Fibroblast of upper back skin (primary cell): ENCODE data around the gene PRDM15.

Source experiments
- DNase-seq: peaks from one replicate; pipeline ENCODE4 v3.0.0-alpha.2; 2013

PRDM15 gene

DNA sequence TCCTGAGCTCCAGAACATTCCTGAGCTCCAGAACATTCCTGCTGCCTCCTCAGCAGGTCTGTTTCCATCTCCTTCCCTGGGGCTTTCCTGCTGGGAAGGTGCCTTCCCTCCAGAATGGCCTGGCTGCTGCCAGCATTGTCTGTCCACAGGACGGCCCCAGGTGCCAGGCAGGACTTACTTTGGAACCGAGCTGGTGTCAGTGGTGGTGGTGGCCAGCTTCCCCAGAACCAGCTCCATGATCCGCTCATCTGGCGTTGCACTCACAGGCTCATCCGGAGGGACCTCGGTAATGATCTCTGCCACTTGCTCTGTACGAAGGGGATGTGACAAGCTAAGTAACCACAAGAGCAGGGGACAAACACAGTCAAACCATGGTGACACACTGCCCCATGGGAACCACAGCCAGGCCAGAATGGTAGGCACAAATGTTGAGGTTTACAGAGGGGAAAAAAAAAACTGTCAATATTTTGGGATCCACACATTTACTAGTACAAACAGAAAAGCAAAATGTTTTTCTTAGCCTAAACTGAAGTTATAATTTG is 41.3 kb downstream of the PRDM15 start:
- DNase-seq: no peak

DNA sequence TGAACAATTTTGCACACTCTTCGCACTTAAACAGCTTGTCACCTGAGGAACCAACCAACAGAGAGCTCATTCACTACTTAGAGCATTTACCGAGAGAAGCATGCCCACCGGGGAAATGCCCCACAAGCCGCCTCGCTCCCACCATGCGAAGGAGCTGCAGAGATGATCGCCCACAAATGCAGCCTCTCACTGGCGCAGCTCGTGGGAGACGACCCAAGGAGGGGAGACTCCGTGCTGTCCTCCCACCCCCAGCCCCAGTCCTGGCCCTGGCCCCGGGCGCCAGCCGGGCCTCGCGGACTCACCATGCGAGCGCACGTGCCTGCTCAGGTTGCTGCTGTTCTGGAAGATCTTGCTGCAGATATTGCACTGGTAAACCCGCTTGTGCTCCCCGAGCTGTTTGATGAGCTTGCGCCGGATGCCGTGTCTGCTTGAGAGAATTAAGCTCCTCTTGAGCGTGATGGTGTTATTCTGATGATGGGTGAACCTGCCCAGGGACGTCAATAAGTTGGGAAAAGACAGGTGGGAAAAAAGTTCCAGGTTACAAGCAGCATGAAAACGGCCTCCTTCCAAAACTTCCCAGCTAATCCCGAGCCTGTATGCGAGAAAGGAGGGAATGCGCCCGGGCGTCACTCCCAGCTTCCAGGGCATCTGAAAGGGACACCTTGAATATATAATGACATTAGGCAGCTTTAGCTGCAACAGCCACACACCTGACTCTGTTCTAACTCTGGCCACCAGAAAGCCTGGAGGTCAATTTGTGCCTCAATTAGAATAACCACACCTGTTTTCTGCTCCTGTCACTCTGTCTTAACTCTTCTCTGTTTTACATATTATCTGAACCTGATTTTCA is 42.8 kb downstream of the PRDM15 start:
- DNase-seq: no peak

DNA sequence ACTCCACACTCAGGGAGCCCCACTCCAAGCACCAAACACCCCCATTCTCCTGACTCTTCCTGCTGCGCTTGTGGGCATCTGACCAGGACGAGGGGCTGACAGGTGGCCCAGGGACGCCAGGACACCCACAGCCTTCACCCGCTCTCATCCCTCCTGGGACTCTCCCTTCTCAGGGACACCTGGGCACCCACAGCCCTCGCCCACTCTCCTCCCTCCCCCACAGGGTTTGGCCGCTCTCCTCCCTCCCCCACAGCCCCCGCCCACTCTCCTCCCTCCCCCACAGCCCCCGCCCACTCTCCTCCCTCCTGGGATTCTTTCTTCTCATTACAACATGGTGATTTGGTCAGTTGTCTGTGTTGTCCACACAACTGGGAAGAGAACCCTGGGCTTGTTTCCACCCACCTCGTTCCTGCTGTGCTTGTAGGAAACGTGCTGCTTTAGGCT is 43.4 kb downstream of the PRDM15 start:
- no peak for DNase-seq

DNA sequence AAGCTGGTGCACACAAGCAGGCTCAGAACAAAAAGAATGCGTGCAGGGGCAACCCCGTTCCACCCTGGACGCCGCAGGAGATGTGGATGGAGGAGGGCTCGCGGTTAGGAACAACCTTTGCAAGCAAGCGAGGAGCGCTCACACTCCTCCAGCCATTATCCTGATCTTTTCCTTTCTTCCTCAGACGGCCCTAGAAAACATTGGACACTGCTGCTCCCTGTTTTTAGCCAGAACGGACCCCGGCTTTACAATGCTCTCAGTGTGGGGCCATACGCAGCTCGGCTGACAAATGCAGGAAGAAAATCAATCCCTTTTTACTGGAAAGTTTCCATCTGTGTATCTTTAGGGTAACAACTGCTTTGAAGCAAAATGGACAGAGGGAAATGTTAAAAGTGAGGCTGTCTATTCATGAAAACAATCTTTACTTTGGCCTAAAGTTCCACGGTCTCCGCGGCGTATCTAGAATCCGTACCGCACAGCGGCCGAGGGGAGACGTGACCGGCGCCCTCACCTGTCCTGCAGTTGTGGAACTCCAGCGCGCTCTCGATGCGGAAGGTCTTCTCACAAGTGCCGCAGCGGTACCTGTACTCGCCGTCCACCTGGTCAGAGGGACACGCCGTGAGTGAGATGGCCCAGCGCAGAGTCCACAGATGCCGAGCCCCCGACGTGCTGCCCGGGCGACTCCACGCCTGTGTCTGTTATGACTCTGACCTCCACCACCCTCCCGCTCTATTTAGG is 44.0 kb downstream of the PRDM15 start:
- no peak for DNase-seq

DNA sequence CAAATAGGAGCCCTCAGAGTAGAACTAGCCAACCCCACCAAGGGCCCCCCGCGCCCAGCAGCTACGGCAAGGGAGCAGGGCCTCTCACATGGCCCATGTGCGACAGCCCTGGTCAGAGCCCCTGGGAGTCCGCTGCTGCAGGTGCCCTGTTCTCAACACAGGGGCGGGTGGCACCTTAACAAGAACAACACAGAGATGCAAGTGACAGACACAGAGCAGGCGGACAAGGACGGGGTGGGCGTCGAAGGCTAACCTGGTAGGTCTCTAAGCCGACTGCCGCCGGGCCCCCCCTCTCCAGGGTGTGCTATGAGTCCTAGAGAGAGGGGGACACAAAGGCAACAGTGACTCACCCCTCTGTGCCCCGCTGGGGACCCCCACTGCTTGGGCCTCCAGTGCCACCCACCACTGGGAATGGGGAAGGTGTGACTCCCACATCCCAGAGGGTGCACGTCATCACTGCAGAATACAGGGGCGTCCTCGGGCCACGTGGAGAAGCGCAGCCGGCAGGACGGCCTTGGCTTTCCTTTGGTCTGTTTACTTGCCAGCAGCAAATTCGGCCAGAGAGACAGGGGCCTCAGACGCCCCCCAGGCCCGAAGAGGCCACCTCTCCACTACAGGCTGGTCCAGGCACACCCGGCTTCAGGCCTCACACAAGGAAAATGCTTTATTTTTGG is 44.8 kb downstream of the PRDM15 start:
- no peak for DNase-seq

DNA sequence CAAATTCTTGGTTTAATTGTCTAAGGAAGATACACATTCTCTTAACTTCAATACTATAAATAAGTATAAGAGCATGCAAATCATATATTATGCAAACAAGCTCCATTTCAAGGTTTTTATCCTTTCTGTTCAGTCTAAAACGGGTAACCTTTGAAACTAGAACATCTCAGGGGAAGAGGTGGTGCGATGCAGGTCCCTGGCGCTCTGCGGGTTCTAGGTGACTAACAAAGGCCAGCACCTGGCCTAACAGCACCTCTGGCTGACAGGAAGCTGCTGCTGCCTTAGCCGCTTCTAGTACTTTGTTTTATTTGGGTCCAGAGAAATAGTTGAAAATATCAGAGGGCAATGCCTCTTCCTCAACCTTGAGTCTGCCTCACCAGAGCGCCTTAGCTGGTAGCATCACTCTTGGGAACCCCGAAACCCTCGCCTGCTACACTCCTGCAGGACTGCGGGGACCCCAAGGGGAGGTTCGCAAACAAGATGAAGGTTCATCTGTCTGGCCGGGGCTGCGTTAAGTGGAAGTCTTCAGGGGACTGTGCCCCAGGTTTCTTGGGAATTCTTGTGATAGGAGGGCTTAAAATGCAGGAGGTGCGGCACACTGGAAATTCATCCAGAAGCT is 45.5 kb downstream of the PRDM15 start:
- no peak for DNase-seq

DNA sequence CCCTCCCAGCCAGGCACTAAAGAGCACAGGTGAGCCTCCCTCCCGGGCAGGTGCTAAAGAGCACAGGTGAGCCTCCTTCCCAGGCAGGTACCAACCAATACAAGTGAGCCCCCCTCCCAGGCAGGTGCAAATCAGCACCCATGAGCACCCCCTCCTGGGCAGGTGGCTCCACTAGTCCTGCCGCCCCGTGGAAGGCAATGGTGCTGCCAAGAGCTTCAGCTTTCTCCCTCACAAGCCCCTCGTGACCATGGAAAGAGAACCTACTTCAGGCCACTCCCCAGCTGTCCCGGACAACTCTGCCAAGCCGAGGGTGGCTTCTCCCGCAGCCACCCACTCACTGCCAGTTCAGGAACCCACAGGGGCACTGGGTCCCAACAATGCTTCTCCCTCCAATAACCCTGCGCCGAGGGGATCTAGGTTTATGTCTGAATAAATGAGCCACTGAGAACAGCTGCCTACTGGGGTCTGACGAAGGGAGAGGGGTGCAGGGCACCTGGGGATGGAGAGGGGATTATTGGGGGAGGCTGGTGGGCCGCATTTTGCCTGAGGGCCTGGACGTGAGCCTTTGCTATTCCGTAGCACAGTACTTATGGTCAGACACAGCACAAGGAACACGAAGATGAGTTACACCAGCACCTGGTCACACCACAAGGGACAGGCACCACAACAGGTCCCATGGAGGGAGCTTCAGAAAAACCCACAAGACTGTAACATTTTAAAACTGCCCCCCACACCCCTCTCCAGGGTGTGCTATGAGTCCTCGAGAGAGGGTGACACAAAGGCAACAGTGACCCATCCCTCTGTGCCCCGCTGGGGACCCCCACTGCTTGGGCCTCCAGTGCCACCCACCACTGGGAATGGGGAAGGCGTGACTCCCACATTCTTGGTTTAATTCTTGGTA is 46.3 kb downstream of the PRDM15 start:
- DNase-seq: no peak

DNA sequence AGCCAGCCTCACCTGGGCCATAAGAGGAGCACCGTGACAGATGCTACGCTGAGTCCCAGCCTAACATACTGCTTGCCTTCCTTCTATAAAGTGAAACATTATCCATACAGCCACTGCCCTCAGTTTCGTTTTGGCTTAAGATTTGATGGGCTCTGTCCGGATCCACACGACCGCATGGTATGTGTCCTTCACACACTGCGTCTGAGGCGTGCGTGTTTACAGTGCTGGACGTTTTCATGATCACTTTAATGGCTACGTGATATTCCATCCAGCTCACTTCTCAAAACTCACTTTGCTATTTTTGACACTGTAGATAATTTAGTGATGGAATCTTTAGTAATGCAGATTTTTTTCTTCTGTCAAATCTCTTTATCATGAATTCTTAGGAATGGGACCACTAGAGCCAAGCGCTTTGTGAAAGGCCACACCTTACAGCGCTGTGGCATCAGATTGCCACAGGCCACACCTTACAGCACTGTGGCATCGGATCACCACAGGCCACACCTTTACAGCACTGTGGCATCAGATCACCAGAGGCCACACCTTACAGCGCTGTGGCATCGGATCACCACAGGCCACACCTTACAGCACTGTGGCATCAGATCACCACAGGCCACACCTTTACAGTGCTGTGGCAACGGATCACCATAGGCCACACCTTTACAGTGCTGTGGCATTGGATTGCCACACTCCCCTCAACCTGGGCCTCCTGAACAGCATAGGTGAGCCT is 47.1 kb downstream of the PRDM15 start:
- no peak for DNase-seq

DNA sequence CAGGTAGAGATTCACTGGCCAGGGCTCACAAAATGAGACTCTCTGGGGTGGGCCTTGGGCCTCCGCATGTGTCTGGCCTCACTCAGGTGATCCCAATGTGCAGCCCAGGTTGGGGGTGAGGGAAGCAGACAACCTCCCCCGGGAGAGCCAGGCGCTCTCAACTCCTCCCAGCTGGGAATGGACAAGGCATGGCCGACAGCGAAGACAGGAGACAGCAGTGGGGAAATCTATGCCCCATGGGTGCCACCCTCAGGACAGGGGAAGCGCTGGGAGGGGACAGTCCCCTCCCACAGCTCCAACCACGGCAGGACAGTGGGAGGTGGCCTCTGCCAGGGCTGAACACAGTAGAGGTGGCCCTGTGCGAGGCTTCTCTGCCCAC is 47.7 kb downstream of the PRDM15 start:
- DNase-seq: no peak

DNA sequence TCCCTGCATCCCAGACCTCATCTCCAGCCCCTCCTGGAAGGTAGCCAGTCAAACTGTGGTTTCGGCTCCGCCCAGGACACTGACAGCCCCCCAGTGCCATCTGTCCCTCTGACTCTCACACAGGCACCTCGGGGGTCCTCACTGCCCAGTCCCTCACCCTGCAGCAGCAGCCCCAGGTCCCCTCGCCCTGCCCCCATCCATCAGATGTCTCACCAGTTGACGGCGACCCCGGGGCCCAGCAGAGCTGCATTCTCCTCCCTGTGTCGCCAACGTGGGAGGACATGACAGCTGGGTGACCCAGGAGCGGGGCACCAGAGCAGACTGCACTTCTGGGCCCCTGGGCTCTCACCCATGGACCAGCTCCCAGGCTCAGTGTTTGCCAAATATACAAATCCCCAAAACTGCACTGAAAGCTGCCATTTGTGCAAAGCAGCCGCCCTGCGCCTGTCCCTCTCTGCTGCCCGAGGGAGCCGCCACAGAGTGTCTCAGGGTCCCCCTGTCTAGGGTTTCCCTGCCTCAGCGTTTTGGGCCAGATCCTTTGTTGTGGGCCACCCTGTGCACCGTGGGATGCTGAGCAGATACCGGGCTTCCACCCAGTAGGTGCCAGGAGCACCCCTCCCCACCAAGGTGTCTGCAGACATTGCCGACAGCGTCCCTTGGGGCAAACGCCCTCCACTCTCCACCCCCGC is 48.2 kb downstream of the PRDM15 start:
- DNase-seq: no peak

DNA sequence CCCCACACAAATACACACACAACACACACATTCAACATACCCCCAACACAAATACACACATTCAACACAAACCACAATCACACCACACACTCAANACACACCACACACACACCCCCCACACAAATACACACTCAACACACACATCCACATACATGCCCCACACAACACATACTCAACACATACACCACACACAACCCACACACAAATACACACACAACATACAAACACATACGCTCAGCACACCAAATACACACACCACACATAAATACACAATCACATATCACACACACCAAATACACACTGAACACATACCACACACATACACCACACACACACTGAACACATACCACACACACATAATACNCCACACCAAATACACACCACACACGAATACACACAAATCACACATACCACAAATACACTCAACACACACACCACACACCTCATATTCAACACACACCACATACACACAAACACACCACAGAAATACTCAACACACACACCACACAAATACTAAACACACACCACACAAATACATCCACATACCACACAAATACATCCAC is 48.9 kb downstream of the PRDM15 start:
- DNase-seq: no peak

DNA sequence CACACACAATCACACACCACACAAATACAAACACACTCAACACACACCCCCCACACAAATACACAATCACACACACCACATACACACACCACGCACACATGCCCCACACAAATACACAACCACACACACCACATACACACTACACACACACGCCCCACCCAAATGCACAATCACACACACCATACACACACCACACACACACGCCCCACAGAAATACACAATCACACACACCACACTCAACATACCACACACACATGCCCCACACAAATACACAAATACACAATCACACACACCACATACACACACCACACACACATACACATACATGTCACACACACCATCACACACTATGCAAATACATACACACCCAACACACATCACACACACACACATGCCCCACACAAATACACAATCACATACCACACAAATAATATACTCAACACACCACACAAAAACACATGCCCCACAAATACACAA is 50.2 kb downstream of the PRDM15 start:
- DNase-seq: no peak

DNA sequence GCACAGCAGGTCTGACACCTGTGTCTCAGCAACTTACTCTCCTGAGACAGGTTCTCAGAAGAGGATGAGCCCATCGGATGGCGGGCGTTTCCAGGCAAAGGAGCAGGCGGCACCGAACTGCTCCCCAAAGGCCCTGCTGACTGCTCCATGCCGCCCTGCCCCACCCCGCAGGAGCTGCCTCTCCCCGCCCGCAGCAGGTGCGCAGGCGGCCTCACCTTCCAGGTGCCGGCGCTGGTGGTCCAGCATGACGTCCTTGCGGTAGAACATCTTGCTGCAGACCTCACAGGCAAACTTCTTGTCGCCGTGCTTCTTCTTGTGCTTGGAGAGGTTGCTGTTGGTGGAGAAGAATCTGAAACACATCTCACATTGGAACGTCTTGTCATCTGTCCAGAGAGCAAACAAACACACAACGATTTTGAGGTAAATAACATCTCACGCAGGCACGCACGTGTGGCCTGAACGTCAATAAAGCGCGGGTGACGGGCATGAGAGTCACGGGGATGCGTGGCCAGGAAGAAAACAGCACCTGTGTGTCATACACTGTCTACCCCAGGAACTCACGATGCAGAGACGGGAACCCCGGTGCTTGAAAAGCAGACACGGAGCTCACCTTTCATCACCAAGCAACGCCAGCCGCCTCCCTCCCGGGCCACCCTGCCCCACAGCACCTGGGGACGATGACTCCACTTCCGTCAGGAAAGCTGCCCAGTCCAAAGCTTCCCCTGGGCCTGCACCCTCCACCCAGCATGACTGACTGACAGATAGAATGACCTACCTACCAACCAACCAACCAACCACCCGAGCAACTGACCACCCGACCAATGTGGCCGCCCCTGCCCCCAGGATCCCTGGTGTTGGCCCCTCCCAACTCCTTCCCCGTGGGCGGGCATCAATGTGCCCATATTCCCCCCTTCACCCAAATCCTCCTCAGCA is 50.9 kb downstream of the PRDM15 start:
- DNase-seq: no peak

DNA sequence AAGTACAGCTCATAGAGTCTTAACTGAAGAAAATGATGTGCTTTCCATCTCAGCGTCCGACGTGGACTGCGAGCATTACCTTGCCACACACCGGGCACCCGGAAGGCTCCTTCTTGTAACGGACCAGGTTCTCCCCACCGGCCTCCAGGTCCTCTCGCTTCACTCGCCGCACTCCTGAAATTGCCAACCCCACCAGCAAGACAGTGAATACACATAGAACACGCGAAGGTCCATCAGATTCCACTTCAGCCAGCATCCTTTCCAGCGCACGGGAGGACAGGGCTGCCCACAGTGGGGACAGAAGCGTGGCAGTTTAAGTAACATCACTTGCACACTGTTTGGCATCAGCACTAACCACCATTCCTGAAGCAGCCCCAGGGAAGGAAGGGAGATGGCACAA is 53.3 kb downstream of the PRDM15 start:
- no peak for DNase-seq

DNA sequence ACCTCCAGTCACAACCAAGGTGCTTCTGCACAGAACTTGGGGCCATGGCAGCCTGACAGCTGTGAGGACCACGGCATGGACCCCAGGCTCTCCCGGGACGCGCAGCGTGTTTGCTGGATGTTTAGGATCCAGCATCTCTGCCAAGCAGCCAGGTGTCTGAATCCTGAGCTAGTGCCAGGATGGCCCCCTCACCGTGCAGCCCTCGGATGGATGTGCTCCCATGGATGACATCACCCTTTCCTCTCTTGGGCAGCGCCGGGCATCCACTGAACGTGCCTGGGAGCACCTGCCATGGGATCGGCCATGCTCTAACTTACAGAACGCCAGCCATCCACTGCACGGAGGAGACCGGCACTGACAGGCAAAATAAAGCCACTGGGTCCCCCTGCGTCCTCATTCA is 53.9 kb downstream of the PRDM15 start:
- no peak for DNase-seq

DNA sequence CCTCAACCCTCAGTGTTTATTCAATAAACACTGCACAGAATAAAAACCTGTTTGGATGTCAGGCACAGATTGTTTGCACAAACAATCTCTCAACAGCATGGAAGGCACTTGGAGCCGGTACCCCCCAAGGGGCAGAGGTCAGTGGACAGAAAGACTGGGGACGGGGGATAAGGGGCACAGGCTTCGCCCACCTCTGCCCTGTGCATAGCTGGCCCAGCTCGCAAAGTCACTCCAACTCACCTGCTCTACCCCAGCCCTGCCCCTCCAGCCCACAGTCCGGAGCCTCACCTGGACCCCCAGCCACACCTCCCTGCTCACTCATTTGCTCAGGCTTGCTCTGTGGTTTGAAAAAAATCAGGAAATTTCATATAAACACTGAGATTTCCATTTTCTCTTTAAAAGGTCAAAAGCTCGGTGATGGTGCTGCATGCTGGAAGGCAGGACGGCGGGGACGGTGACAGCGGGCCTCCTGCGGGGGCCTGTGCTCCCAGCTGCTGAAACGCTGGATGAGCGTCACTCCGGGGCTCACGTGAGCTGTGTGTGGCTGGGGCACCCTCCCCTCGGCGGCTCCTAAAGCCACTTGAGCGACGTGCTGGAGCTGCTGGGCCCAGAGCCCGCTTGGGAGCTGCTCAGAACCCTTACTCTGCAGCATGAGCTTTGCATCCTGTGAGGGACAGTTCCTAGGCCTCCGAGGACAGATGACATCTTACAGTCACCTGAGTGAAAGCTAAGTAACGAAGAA is 54.5 kb downstream of the PRDM15 start:
- DNase-seq: no peak

DNA sequence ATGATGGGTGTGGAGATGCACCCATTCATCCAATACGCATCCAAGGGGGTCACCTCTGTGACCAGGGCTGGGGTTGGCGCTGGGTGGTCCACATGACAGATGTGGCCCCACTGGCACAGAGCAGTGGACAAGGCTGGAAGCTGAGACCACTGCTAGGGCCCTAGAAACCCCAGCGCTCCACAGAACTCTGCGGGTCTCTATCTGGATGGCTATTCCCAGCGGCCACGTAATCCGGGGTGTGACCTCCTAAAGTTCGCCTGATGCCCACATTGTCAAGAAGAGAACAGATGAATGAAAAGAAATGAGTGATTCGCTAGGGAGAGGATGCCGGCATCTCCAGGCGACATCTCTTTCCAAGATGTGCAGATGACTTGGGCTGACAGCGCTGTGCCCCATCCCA is 55.2 kb downstream of the PRDM15 start:
- no peak for DNase-seq

DNA sequence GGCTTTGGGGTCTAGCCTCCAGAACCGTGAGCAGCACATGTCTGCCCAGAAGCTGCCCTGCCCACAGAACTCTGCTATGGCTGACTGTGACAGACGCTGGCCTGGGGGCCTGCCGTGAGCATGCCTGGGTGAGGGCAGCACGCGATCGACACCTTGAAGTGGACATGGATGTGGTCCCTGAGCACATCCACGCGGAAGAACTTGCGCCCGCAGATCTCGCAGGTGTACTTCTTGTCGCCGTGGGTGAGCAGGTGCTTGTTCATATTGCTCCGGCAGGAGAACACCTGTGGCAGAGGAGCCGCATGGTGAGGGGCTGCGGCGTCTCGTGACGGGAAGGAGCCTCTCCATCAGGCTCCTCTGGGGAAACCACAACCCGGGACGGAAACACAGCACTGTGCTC is 56.0 kb downstream of the PRDM15 start:
- DNase-seq: no peak
